ENCODE measurements around the gene RNF186.

GRCh38 chr1:19811206-19811851 lies 3.8 kb downstream of the RNF186 start:
- TF ChIP-seq CTCF (IDR thresholded peaks at IDR 0.05 in 8 of 11, conservative IDR thresholded peaks at IDR 0.05 in 3 of 11): peak in 7 of 11 experiments; percentile 34 to 63 (median 51)
- TF ChIP-seq POLR2A (IDR thresholded peaks at IDR 0.05): no peak
- TF ChIP-seq POLR2AphosphoS5 (IDR thresholded peaks at IDR 0.05): no peak

Measured in spleen (tissue), 7 donors.